ENCODE results near the gene SDHB.

SDHB gene

DNA sequence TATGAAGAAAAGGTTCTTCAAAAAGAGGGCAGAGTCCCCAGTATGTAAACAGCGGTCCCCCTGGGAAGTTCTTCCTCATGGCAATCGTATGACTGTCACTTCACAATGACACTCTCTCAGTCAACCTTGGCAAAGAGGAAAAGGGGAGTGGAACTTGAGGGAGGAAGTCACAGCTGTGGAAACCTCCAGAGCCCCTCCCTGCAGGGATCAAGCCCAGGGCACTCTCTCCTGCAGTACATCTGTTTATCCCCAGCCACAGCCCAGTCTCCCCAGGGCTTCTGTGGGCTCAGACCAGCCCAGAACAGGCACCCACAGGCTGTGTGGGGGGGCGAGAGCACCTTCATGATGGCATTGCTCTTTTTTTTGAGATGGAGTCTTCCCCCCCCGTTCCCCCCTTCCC, 44.1 kb downstream of the SDHB start:
- no peak for DNase-seq

- DNase-seq = no peak
Observed at GRCh38 chr1:17008208-17008855, 45.5 kb downstream of the SDHB start.

GRCh38 chr1:17007121-17007520, 46.7 kb downstream of the SDHB start:
- DNase-seq = no peak

GRCh38 chr1:17005365-17005740, 48.5 kb downstream of the SDHB start:
- DNase-seq = no peak

DNA sequence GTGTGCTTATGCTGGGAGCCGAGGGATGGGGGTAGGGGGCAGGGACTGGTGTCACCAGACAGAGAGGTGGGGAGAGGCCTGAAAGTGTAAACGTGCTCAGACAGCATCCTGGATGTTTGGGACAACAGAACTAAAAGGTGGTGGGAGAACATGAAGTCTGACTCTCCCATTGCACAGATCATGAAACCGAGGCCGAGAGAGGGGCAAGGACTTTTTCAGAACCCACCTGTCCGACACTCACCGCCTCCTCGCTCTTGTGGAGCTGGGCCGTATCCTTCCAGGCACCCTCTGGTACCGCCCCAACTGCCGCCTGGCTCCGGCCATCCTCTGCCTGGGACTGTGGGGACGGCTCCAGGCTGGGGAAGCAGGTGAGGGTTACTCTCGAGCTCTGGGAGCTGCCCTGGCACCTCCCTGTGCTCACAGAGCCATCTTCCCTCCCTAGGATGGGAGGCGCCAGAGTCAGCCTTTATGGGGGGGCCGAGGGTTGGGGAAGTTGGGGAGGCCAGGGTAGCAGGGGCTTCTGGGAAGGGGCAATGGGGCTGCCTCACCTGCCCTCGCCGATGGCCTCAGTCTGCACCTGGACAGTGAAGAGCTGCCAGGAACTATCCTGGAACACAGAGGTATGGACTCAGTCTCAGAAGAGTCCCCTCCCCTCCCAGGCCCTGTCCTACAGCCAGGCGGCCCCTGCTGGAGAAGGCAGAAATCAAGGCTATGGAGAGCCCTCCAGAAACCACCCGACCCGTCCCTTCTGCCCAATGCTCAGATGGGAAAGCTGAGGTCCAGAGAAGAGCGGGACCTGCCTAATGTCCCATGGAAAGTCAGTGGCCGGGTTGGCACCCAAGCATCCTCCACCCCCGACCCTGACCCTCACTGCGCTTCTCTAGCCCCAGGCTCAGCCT, 49.1 kb downstream of the SDHB start:
- no peak for DNase-seq

- no peak for DNase-seq
Observed at GRCh38 chr1:17002524-17002902, 51.3 kb downstream of the SDHB start.

GRCh38 chr1:17001760-17002523, 51.9 kb downstream of the SDHB start:
- DNase-seq = no peak

GRCh38 chr1:16999863-17000262, 54.0 kb downstream of the SDHB start:
- no peak for DNase-seq

DNA sequence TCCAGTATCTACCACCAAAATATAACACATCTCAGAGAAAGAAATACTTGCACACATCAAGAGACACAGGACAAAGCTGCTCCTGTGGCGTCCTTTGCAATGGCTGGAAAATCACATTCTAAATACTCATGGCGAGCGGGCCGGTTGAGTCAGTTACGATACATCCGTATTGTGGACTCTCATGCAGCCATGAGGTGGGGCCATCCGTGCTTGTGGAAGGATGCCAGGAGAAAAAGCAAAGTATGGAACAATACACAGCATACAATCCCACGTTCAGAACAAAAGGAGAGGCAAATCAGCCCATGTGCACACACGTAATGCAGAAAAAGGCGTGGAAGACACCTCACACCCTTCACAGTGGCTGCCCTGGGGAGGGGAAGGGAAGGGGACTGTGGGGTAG, 55.2 kb downstream of the SDHB start:
- no peak for DNase-seq

DNA sequence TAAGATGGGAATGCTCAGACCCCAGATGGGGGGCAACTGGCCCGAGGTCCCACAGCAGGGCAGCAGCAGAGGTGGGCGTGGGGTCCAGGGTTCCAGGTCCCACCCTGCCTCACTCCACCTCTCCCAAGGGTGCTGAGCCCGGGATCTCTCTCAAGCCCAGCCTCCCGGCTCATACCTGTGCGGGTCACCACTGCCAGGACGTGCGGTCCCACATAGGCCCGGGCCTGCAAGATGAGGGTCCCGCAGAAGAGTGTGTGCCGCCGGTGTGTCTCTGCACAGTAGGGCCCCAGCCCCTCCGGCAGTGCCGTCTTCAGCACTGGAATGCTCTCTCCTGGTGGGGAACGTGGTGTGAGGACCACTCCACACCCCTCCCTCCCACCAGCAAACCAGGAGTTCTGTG, 57.0 kb downstream of the SDHB start:
- no peak for DNase-seq

DNA sequence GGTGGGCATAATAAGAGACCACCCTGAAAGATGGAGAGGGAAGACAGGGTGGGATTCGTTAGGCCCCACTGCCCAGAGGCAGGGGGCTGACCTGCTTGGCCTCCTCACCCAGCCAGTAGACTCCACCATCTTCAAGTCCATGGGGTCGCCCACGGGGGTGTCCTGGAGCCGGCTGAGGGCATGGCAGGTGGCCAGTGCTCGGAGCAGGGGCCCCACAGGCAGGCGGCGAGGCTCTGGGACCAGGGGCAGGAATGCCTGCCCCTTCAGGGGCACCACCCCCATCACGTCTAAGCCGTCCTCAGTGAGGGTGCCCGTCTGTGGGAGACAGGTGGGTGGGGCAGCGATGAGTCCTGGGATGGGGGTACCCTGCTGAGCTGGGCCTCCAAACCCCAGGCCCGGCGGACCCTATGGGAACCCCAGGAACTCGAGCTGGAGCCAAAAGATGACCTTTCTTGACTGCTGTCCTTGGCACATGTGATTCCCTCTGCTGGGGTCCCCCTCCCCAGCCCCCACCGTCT, 60.3 kb downstream of the SDHB start:
- DNase-seq = no peak

- no peak for DNase-seq
Observed at GRCh38 chr1:16992675-16993074, 61.2 kb downstream of the SDHB start.

GRCh38 chr1:16992102-16992501, 61.7 kb downstream of the SDHB start:
- no peak for DNase-seq

GRCh38 chr1:16991571-16991970, 62.3 kb downstream of the SDHB start:
- DNase-seq = no peak

- DNase-seq = no peak
Observed at GRCh38 chr1:16989676-16990391, 64.0 kb downstream of the SDHB start.

GRCh38 chr1:16988210-16988609, 65.6 kb downstream of the SDHB start:
- DNase-seq = no peak

DNA sequence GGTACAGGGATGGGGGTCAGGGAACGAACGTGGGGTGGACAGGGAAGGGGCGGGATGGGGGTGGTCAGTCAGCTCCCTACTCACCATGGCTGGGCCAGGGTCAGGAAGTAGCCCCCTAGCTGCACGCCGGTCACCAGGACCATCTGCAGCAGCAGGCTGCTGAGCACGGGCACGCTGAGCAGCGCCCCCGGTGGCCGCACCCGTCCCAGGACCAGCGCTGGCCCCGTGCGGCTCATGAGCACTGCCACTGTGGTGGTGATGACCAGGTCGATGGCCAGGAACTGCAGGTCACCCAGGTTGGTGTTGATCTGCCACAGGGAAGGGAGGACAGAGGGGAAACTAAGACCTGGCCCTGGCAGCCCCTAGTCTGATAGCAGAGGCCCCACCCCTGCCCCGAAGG, 66.9 kb downstream of the SDHB start:
- DNase-seq = no peak

DNA sequence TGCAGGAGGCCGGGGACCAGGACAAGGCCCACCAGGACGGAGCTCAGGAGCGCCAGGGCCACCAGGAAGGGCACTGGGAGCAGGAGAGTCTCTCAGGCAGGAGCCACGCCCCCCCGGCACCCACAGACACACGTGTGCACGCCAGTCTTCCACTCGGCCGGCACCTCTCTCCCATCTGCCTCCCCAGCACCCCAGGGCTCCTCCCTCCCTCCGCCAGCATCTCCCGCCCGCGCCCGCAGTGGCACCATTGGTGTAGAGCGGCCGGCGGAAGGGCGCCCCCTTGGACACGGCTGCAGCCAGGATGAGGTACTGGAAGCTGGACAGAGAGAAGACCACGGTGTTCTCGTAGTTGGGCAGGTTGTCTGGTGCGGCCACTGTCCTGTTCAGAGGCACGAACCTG, 67.3 kb downstream of the SDHB start:
- DNase-seq = no peak

GRCh38 chr1:16986113-16986512, 67.7 kb downstream of the SDHB start:
- no peak for DNase-seq

GRCh38 chr1:16984717-16985116, 69.1 kb downstream of the SDHB start:
- no peak for DNase-seq

DNA sequence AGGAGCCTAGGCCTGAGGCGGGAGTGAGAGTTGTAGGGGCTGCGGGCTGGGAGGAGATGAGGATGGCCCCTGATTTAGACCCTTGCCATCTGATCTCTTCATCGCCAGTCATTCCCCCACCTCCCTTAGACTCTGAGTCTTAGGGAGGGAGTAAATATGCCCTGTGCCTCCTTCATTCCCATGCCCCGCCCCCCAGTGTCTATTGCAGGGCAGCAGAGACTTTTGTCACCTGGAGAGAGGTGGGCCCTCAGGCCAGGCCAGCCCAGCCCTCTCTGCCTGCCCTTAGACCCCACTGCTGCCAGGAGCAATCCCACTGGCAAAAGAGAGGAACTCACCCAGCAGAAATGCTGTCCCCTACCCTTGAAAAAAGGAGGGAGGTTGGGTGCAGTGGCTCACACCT, 70.2 kb downstream of the SDHB start:
- DNase-seq = no peak

- DNase-seq = no peak
Observed at GRCh38 chr1:16982902-16983301, 70.9 kb downstream of the SDHB start.

DNA sequence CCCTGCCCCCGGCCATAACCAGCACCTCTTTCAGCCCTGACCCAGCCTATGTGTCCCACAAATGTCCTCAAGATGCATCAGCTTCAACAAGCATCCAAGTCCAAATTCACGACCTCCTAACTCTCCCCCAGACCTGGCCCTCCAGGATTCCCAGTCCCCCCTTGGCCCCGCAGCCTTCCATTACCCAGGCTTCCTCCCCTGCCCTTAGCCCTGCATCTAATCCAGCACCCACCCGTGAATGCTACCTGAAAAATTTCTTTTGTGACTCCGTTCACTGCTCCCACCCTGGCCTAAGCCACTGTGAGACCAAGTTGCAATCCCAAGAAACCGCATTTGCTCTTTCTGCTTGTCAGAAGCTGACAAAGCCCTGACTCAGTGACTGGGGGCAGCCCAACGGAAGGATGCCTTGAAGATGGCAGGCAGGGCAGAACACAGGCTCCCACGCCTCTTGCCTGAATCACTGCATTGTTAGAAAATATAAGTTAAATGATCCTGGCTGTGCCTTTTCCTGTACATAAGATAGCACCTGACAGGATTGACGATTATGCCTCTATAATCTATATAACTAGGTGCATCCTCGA, 72.5 kb downstream of the SDHB start:
- no peak for DNase-seq

All from DMS153 (cell line).